ENCODE results near the gene MAPK10. TPM values are rescaled to one million over a fixed set of nuclear protein-coding genes. Genes with fewer than 3 reads are reported as not detected.

Gene MAPK10
- total and polyA plus RNA-seq, 2 donors (not counting 1 experiment from before 2014, with no cell fraction given) = 3.8 to 20.0 TPM

DNA sequence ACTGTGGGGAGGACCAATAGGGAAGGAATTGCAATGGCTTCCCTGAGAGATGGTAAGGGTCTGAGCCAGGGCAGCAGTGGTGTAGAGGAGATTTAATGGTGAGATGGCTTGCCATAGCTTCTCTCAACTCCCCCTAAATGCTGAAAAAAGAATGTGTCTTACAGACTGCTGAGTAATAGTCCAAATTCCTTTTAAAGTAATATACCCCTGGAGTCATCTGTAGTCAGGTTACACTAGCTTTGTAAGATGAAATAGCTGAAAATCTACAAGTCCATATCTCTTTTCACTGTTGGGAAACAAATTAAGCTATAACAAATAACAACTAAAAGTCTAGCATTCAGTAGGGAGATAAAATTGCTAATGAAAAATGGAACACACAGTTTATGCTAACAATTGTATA is 33.5 kb downstream of the MAPK10 start:
- no peaks in the 10 kb centered on the region for H3K4me1 ChIP-seq (ENCODE audit: control insufficient read depth, extremely low read depth, insufficient read depth, low read length)
- H2AFZ ChIP-seq (ENCODE audit: low read length) = no peak overlapping the region
- no peak overlapping the region for H3K27ac ChIP-seq (ENCODE audit: insufficient read depth, low read length)
- no peak overlapping the region for H3K9ac ChIP-seq (ENCODE audit: insufficient read depth, low read length)
- H3K27me3 ChIP-seq (ENCODE audit: control insufficient read depth, insufficient read depth, low read length) = no peaks in the 10 kb centered on the region
- H4K20me1 ChIP-seq (ENCODE audit: control insufficient read depth, extremely low read depth, insufficient read depth, low read length) = no peaks in the 10 kb centered on the region
- no peak overlapping the region for H3K4me3 ChIP-seq (replicated peaks in 1 of 4; ENCODE audit: control extremely low read depth in 1 of 4, insufficient read depth in 1 of 4, low read depth in 3 of 4, low read length in 4 of 4)
- TF ChIP-seq EZH2 (IDR thresholded peaks at IDR 0.05; ENCODE audit: low read length, missing control alignments) = no peak
- TF ChIP-seq, protein P1, sequence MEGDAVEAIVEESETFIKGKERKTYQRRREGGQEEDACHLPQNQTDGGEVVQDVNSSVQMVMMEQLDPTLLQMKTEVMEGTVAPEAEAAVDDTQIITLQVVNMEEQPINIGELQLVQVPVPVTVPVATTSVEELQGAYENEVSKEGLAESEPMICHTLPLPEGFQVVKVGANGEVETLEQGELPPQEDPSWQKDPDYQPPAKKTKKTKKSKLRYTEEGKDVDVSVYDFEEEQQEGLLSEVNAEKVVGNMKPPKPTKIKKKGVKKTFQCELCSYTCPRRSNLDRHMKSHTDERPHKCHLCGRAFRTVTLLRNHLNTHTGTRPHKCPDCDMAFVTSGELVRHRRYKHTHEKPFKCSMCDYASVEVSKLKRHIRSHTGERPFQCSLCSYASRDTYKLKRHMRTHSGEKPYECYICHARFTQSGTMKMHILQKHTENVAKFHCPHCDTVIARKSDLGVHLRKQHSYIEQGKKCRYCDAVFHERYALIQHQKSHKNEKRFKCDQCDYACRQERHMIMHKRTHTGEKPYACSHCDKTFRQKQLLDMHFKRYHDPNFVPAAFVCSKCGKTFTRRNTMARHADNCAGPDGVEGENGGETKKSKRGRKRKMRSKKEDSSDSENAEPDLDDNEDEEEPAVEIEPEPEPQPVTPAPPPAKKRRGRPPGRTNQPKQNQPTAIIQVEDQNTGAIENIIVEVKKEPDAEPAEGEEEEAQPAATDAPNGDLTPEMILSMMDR (conservative IDR thresholded peaks at IDR 0.05 in 1 of 2, IDR thresholded peaks at IDR 0.05 in 1 of 2; ENCODE audit: low read depth in 1 of 2, low read length in 2 of 2) = no peak
- H3K36me3 ChIP-seq (ENCODE audit: control insufficient read depth, insufficient read depth, low read length) = no peaks in the 10 kb centered on the region
- H3K79me2 ChIP-seq (ENCODE audit: control insufficient read depth, insufficient read depth, low read length) = no peaks in the 10 kb centered on the region
- peak in 1 of 2 donors; percentile 25 for DNase-seq (ENCODE audit: low read depth in 2 of 2)
- no peaks in the 10 kb centered on the region for H3K9me3 ChIP-seq (ENCODE audit: control insufficient read depth, insufficient read depth, low read depth, low read length)
- no peak overlapping the region for H3K4me2 ChIP-seq (ENCODE audit: extremely low read depth, insufficient read depth, low read length)

DNA sequence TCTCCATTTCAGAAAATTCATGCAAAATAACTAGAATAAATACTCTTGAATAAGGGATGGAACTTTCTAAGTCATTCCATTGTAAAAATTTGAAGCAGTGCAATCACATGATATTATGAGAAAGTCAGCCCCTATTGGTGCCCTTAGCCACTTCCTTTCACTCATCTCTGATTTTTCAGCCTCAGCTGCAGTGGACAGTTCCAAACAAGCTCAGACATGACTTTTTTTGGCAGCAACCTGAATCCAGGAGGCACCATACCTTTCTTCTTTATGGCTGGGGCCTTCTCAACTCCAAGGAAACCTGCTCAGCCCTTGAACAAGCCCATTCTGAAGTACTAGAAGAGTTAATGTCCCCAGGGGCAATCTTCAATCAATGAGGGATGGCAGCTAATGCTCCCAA is 40.5 kb downstream of the MAPK10 start:
- Histone ChIP-seq H3K36me3 (ENCODE audit: control insufficient read depth, insufficient read depth, low read length) (no peaks in the 10 kb centered on the region), H3K27me3 (ENCODE audit: control insufficient read depth, insufficient read depth, low read length) (no peaks in the 10 kb centered on the region), H4K20me1 (ENCODE audit: control insufficient read depth, extremely low read depth, insufficient read depth, low read length) (no peaks in the 10 kb centered on the region), H3K4me2 (ENCODE audit: extremely low read depth, insufficient read depth, low read length) (no peak overlapping the region), H3K79me2 (ENCODE audit: control insufficient read depth, insufficient read depth, low read length) (no peaks in the 10 kb centered on the region), H3K4me3 (replicated peaks in 1 of 4; ENCODE audit: control extremely low read depth in 1 of 4, insufficient read depth in 1 of 4, low read depth in 3 of 4, low read length in 4 of 4) (no peak overlapping the region), H2AFZ (ENCODE audit: low read length) (no peak overlapping the region), H3K27ac (ENCODE audit: insufficient read depth, low read length) (no peak overlapping the region), H3K9ac (ENCODE audit: insufficient read depth, low read length) (no peak overlapping the region), H3K4me1 (ENCODE audit: control insufficient read depth, extremely low read depth, insufficient read depth, low read length) (no peaks in the 10 kb centered on the region), H3K9me3 (ENCODE audit: control insufficient read depth, insufficient read depth, low read depth, low read length) (no peaks in the 10 kb centered on the region)
- no peak for TF ChIP-seq EZH2 (IDR thresholded peaks at IDR 0.05; ENCODE audit: low read length, missing control alignments)
- TF ChIP-seq, protein P1 (conservative IDR thresholded peaks at IDR 0.05 in 1 of 2, IDR thresholded peaks at IDR 0.05 in 1 of 2; ENCODE audit: low read depth in 1 of 2, low read length in 2 of 2) = no peak
- no peak for DNase-seq (ENCODE audit: low read depth in 2 of 2)

DNA sequence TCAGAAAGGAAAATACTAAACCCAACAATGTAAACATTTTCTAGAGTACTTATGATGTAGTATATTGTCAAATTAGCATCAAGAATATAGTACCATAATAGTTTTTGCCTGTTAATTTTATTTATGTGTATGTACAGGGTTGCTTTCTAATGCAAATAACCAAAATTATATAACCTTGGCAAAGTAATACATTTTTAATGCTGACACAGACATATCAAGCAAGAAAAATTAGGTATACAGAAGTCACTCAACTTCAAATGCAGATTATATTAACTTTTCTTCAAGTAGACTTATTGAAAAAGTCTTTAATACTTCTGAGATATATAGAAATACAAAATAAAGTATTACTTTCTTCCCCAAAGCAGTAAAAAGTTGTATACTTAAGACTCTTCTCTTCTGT is 44.3 kb downstream of the MAPK10 start:
- Histone ChIP-seq H3K4me3 (replicated peaks in 1 of 4; ENCODE audit: control extremely low read depth in 1 of 4, insufficient read depth in 1 of 4, low read depth in 3 of 4, low read length in 4 of 4) (no peak overlapping the region), H3K79me2 (ENCODE audit: control insufficient read depth, insufficient read depth, low read length) (no peaks in the 10 kb centered on the region), H3K9me3 (ENCODE audit: control insufficient read depth, insufficient read depth, low read depth, low read length) (no peaks in the 10 kb centered on the region), H3K4me2 (ENCODE audit: extremely low read depth, insufficient read depth, low read length) (no peak overlapping the region), H3K4me1 (ENCODE audit: control insufficient read depth, extremely low read depth, insufficient read depth, low read length) (no peaks in the 10 kb centered on the region), H3K36me3 (ENCODE audit: control insufficient read depth, insufficient read depth, low read length) (no peaks in the 10 kb centered on the region), H4K20me1 (ENCODE audit: control insufficient read depth, extremely low read depth, insufficient read depth, low read length) (no peaks in the 10 kb centered on the region), H3K9ac (ENCODE audit: insufficient read depth, low read length) (no peak overlapping the region), H3K27me3 (ENCODE audit: control insufficient read depth, insufficient read depth, low read length) (no peaks in the 10 kb centered on the region), H2AFZ (ENCODE audit: low read length) (no peak overlapping the region), H3K27ac (ENCODE audit: insufficient read depth, low read length) (no peak overlapping the region)
- TF ChIP-seq, protein P1 (conservative IDR thresholded peaks at IDR 0.05 in 1 of 2, IDR thresholded peaks at IDR 0.05 in 1 of 2; ENCODE audit: low read depth in 1 of 2, low read length in 2 of 2) = no peak
- TF ChIP-seq EZH2 (IDR thresholded peaks at IDR 0.05; ENCODE audit: low read length, missing control alignments) = no peak
- DNase-seq (ENCODE audit: low read depth in 2 of 2) = no peak

Data from fibroblast of lung (primary cell).